ENCODE data around the gene PLPPR5. TPM values are rescaled to one million over a fixed set of nuclear protein-coding genes. Genes with fewer than 3 reads are reported as not detected.

The PLPPR5 gene
- total RNA-seq, 1 donor from 2014 or later, result not detected

GRCh38 chr1:98854137-98854536 is 150.5 kb downstream of the PLPPR5 start:
- intact Hi-C loops (cut with micrococcal nuclease), result no loop called here

GRCh38 chr1:98849969-98850636 is 154.6 kb downstream of the PLPPR5 start:
- intact Hi-C loops (cut with micrococcal nuclease), result no loop called here

- intact Hi-C loops (cut with micrococcal nuclease), result no loop called here
These were observed 162.4 kb downstream of the PLPPR5 start for GRCh38 chr1:98842241-98842640.

Measured in T-helper 2 cell treated with Interferon-gamma antibody and Interleukin-4, amounts not matched to agents 100 ng/mL and 5 ng/mL, for 36 hours (primary cell).